HCT116 (cell line): Measurements from ENCODE around the gene PARD6G. TPM values are rescaled to one million over a fixed set of nuclear protein-coding genes. Genes with fewer than 3 reads are reported as not detected.

Source experiments
- ATAC-seq: fragments of 200-7000 bp; cut with Tn5 transposase; 2 replicates; pipeline ENCODE4 v1.9.1; 2020; ENCODE audit warnings: mild to moderate bottlenecking, moderate library complexity
- BruUV-seq: library from RNA; stranded (reverse); fragments of 400-500 nt; replicated peaks from 2 replicates; lab custom pipeline; 2021; lab: Mats Ljungman, UMichigan
- CTCF ChIA-PET: fragments of 300-600 bp; sonication (Branson Sonifier 250); formaldehyde crosslinking; loops from one replicate; lab custom pipeline; 2021; ENCODE audit warnings: antibody characterized with exemption; lab: Charles Lee
- POLR2A ChIA-PET: fragments of 300-600, 350-600 bp; sonication (Branson Sonifier 250); formaldehyde crosslinking; loops from one replicate; lab custom pipeline; 2021; ENCODE audit warnings: antibody characterized with exemption; lab: Charles Lee
- RAD21 ChIA-PET, 2 experiments: fragments of 300-600 bp; sonication (Branson Sonifier 250); formaldehyde crosslinking; loops; one replicate each; lab custom pipeline; 2023; ENCODE audit warnings: low total read pairs in 2 of 2; ENCODE audit not compliant: uncharacterized antibody in 2 of 2, unreplicated experiment in 2 of 2, low non-redundant PET in 1 of 2; lab: Charles Lee
- DNase-seq: peaks from one replicate; pipeline ENCODE4 v3.0.0-alpha.2; 2010; ENCODE audit warnings: low read depth, low spot score
- H2AFZ ChIP-seq: fragments of 200-600 bp; shearing (Covaris generic), sonication (generic); 2 replicates; pipeline ENCODE4 v1.6.1; 2017; ENCODE audit warnings: low read depth, mixed run types, mixed read lengths, antibody characterized with exemption, low read length; ENCODE audit not compliant: poor library complexity, severe bottlenecking
- H3K27ac ChIP-seq: 2 replicates; pipeline ENCODE4 v1.5.1; 2012; ENCODE audit warnings: low read depth, low read length
- H3K27me3 ChIP-seq: fragments of 200-600 bp; sonication (generic); 2 replicates; pipeline ENCODE4 v1.6.1; 2016; ENCODE audit warnings: mixed run types, low read length, mixed read lengths; ENCODE audit not compliant: insufficient read depth
- H3K36me3 ChIP-seq, 2 experiments: fragments of 200-500 bp in 1 of 2; fragments of 200-600 bp in 1 of 2; sonication (Bioruptor generic) in 1 of 2; sonication (generic) in 1 of 2; 2 replicates each; pipeline versions ENCODE4 v1.5.1 to v1.6.1; 2014 to 2016; ENCODE audit warnings: low read length in 2 of 2, inconsistent platforms in 1 of 2, mixed read lengths in 1 of 2, mixed run types in 1 of 2; ENCODE audit not compliant: insufficient read depth in 2 of 2, control insufficient read depth in 1 of 2
- H3K4me1 ChIP-seq, 2 experiments: fragments of 200-600 bp in 1 of 2; sonication (generic) in 1 of 2; 2 replicates each; pipeline versions ENCODE4 v1.5.1 to v1.6.1; 2012 to 2017; ENCODE audit warnings: low read length in 2 of 2, inconsistent platforms in 1 of 2, mild to moderate bottlenecking in 1 of 2, mixed read lengths in 1 of 2, mixed run types in 1 of 2, moderate library complexity in 1 of 2; ENCODE audit not compliant: insufficient read depth in 2 of 2, control insufficient read depth in 1 of 2
- H3K4me2 ChIP-seq: fragments of 200-600 bp; sonication (generic); 2 replicates; pipeline ENCODE4 v1.6.1; 2017; ENCODE audit warnings: mixed run types, low read length, mixed read lengths
- H3K4me3 ChIP-seq, 2 experiments: fragments of 200-600 bp in 1 of 2; sonication (generic) in 1 of 2; replicated peaks in 1 of 2; 2 replicates each; pipeline ENCODE4 v1.5.1; 2011 to 2016; ENCODE audit warnings: low read length in 2 of 2, control low read depth in 1 of 2, low read depth in 1 of 2, mild to moderate bottlenecking in 1 of 2, mixed read lengths in 1 of 2, mixed run types in 1 of 2
- H3K79me2 ChIP-seq: fragments of 200-600 bp; sonication (generic); 2 replicates; pipeline ENCODE4 v1.6.1; 2017; ENCODE audit warnings: mild to moderate bottlenecking, mixed run types, low read length, moderate library complexity, mixed read lengths; ENCODE audit not compliant: insufficient read depth
- H3K9ac ChIP-seq: fragments of 200-600 bp; sonication (generic); 2 replicates; pipeline ENCODE4 v1.6.1; 2016; ENCODE audit warnings: low read length, mixed read lengths
- H3K9me2 ChIP-seq: fragments of 200-600 bp; sonication (generic), shearing (Covaris generic); 2 replicates; pipeline ENCODE4 v1.6.1; 2017; ENCODE audit warnings: mixed run types, mild to moderate bottlenecking, moderate library complexity; ENCODE audit not compliant: insufficient read depth
- H3K9me3 ChIP-seq, 2 experiments: fragments of 200-500 bp in 1 of 2; fragments of 200-600 bp in 1 of 2; sonication (Bioruptor generic) in 1 of 2; sonication (generic) in 1 of 2; 2 replicates each; pipeline ENCODE4 v1.6.1; 2014 to 2017; ENCODE audit warnings: low read length in 2 of 2, mixed read lengths in 2 of 2, inconsistent platforms in 1 of 2, low read depth in 1 of 2, mild to moderate bottlenecking in 1 of 2, mixed run types in 1 of 2, moderate library complexity in 1 of 2; ENCODE audit not compliant: control insufficient read depth in 1 of 2, insufficient read depth in 1 of 2
- H4K20me1 ChIP-seq: fragments of 200-600 bp; sonication (generic), shearing (Covaris generic); 2 replicates; pipeline ENCODE4 v1.6.1; 2017; ENCODE audit warnings: mixed run types, mild to moderate bottlenecking, moderate library complexity; ENCODE audit not compliant: insufficient read depth
- CBX3 ChIP-seq: IDR thresholded peaks from 2 replicates; pipeline ENCODE4 v1.6.1; 2012; ENCODE audit warnings: low read depth
- CEBPB ChIP-seq: IDR thresholded peaks from 2 replicates; pipeline ENCODE4 v1.6.1; 2012; ENCODE audit warnings: low read depth
- CTCF ChIP-seq, 3 experiments: fragments of 200-600 bp in 1 of 3; sonication (generic) in 1 of 3; IDR thresholded peaks in 2 of 3; conservative IDR thresholded peaks in 1 of 3; 2 replicates each; pipeline ENCODE4 v1.5.1; 2012 to 2017; ENCODE audit warnings: low read depth in 2 of 3, low read length in 2 of 3, antibody characterized with exemption in 1 of 3, borderline replicate concordance in 1 of 3, control low read depth in 1 of 3, mild to moderate bottlenecking in 1 of 3, mixed read lengths in 1 of 3, mixed run types in 1 of 3, moderate library complexity in 1 of 3; ENCODE audit not compliant: insufficient read depth in 1 of 3
- EGR1 ChIP-seq: IDR thresholded peaks from 2 replicates; pipeline ENCODE4 v1.6.1; 2012; ENCODE audit warnings: low read depth
- ELF1 ChIP-seq: IDR thresholded peaks from 2 replicates; pipeline ENCODE4 v1.6.1; 2012; ENCODE audit warnings: low read depth, borderline replicate concordance
- EZH2phosphoT487 ChIP-seq: fragments of 200-600 bp; IDR thresholded peaks from 2 replicates; pipeline ENCODE4 v1.6.1; 2018; ENCODE audit warnings: antibody characterized with exemption, borderline replicate concordance
- FOSL1 ChIP-seq: IDR thresholded peaks from 2 replicates; pipeline ENCODE4 v1.6.1; 2012; ENCODE audit warnings: low read depth
- MAX ChIP-seq: IDR thresholded peaks from 2 replicates; pipeline ENCODE4 v1.6.1; 2012
- POLR2AphosphoS5 ChIP-seq: IDR thresholded peaks from 2 replicates; pipeline ENCODE4 v1.6.1; 2011; ENCODE audit warnings: mild to moderate bottlenecking, low read depth, low read length, moderate library complexity
- RAD21 ChIP-seq: IDR thresholded peaks from 2 replicates; pipeline ENCODE4 v1.6.1; 2012; ENCODE audit warnings: low read depth, mild to moderate bottlenecking
- SIN3A ChIP-seq: IDR thresholded peaks from 2 replicates; pipeline ENCODE4 v1.6.1; 2012; ENCODE audit warnings: low read depth
- SP1 ChIP-seq: IDR thresholded peaks from 2 replicates; pipeline ENCODE4 v1.6.1; 2012; ENCODE audit warnings: low read depth
- SRF ChIP-seq: IDR thresholded peaks from 2 replicates; pipeline ENCODE4 v1.6.1; 2012; ENCODE audit warnings: low read depth
- TCF7L2 ChIP-seq: IDR thresholded peaks from 2 replicates; pipeline ENCODE4 v1.7.0; 2011; ENCODE audit warnings: borderline replicate concordance, inconsistent platforms; ENCODE audit not compliant: insufficient read depth, insufficient read length; ENCODE audit errors: extremely low read depth
- ZBTB33 ChIP-seq: IDR thresholded peaks from 2 replicates; pipeline ENCODE4 v1.6.1; 2011; ENCODE audit warnings: mild to moderate bottlenecking, low read length, moderate library complexity; ENCODE audit not compliant: insufficient replicate concordance; ENCODE audit errors: extremely low read depth
- ZFX ChIP-seq: fragments of 450-650 bp; IDR thresholded peaks from 2 replicates; pipeline ENCODE4 v1.6.1; 2017
- ZNF274 ChIP-seq: fragments of 200-500 bp; sonication (Bioruptor generic); IDR thresholded peaks from 2 replicates; pipeline ENCODE4 v1.6.1; 2014; ENCODE audit warnings: mild to moderate bottlenecking, low read depth, low read length, inconsistent platforms
- intact Hi-C: fragments of 100-400 bp; cut with micrococcal nuclease; formaldehyde crosslinking; loops from 2 replicates; pipeline ENCODE4 v1.10.0; 2022
- total RNA-seq: library from RNA; stranded (reverse); gene quantifications from one replicate; pipeline ENCODE4 v1.2.1, GENCODE V29; 2021; ENCODE audit not compliant: unreplicated experiment
- TF ChIP-seq, protein P1 (sequence below): IDR thresholded peaks from 2 replicates; pipeline ENCODE4 v1.6.1; 2012; ENCODE audit warnings: low read depth
- TF ChIP-seq, protein P2 (sequence below): IDR thresholded peaks from 2 replicates; pipeline ENCODE4 v1.6.1; 2012

Gene PARD6G
- total RNA-seq, 1 experiment from 2014 or later: 12.8 TPM

GRCh38 chr18:80249217-80250093, 2.1 kb upstream of the PARD6G start:
- POLR2A ChIA-PET: no interaction called here
- CTCF ChIA-PET: no interaction called here

More at GRCh38 chr18:80249217-80250093, 2.1 kb upstream of the PARD6G start:
- no peak overlapping the region for H3K4me2 ChIP-seq
- H3K4me1 ChIP-seq: peaks cover 4 to 11% of the 10 kb centered on the region in 2 experiments; a peak in 3 of 4 replicates
- H3K9me3 ChIP-seq: no peaks in the 10 kb centered on the region
- no peak for TF ChIP-seq SP1
- no peak for TF ChIP-seq SRF
- TF ChIP-seq, protein P1, sequence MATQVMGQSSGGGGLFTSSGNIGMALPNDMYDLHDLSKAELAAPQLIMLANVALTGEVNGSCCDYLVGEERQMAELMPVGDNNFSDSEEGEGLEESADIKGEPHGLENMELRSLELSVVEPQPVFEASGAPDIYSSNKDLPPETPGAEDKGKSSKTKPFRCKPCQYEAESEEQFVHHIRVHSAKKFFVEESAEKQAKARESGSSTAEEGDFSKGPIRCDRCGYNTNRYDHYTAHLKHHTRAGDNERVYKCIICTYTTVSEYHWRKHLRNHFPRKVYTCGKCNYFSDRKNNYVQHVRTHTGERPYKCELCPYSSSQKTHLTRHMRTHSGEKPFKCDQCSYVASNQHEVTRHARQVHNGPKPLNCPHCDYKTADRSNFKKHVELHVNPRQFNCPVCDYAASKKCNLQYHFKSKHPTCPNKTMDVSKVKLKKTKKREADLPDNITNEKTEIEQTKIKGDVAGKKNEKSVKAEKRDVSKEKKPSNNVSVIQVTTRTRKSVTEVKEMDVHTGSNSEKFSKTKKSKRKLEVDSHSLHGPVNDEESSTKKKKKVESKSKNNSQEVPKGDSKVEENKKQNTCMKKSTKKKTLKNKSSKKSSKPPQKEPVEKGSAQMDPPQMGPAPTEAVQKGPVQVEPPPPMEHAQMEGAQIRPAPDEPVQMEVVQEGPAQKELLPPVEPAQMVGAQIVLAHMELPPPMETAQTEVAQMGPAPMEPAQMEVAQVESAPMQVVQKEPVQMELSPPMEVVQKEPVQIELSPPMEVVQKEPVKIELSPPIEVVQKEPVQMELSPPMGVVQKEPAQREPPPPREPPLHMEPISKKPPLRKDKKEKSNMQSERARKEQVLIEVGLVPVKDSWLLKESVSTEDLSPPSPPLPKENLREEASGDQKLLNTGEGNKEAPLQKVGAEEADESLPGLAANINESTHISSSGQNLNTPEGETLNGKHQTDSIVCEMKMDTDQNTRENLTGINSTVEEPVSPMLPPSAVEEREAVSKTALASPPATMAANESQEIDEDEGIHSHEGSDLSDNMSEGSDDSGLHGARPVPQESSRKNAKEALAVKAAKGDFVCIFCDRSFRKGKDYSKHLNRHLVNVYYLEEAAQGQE: no peak
- no peak for TF ChIP-seq MAX
- no peak for TF ChIP-seq RAD21
- no peak for TF ChIP-seq CTCF (IDR thresholded peaks at IDR 0.05 in 2 of 3, conservative IDR thresholded peaks at IDR 0.05 in 1 of 3; ENCODE audit: borderline replicate concordance in 1 of 3, insufficient read depth in 1 of 3, low read depth in 2 of 3, low read length in 2 of 3)
- no peak for TF ChIP-seq TCF7L2
- TF ChIP-seq, protein P2, sequence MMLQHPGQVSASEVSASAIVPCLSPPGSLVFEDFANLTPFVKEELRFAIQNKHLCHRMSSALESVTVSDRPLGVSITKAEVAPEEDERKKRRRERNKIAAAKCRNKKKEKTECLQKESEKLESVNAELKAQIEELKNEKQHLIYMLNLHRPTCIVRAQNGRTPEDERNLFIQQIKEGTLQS: no peak
- TF ChIP-seq ZNF274: no peak
- TF ChIP-seq SIN3A: no peak
- no peak for TF ChIP-seq EZH2phosphoT487
- TF ChIP-seq POLR2AphosphoS5: no peak
- TF ChIP-seq ZFX: no peak
- no peak for TF ChIP-seq CBX3
- TF ChIP-seq EGR1: no peak
- no peak for TF ChIP-seq CEBPB
- no peak for TF ChIP-seq ELF1
- no peak for TF ChIP-seq ZBTB33
- TF ChIP-seq FOSL1: no peak
- H3K27ac ChIP-seq: no peak overlapping the region
- no peaks in the 10 kb centered on the region for H3K36me3 ChIP-seq
- H4K20me1 ChIP-seq: no peaks in the 10 kb centered on the region
- H3K4me3 ChIP-seq: no peak overlapping the region
- RAD21 ChIA-PET: no interaction called here
- intact Hi-C loops: no loop called here
- H3K9me2 ChIP-seq: no peaks in the 10 kb centered on the region
- DNase-seq: no peak
- H3K9ac ChIP-seq: no peak overlapping the region
- no TSS peak for BruUV-seq
- no peaks in the 10 kb centered on the region for H3K27me3 ChIP-seq
- H3K79me2 ChIP-seq: peaks cover 4% of the 10 kb centered on the region; the same call in 1 of the 2 replicates
- ATAC-seq: no peak
- no peak overlapping the region for H2AFZ ChIP-seq
